HG03045 (cell line): ENCODE results near the gene SFXN1.

ENCODE experiments used
- ATAC-seq: cut with Tn5 transposase; IDR thresholded peaks from one replicate; pipeline ENCODE4 v1.9.1; 2021; ENCODE audit warnings: mild to moderate bottlenecking, moderate library complexity; ENCODE audit not compliant: unreplicated experiment

SFXN1 gene

GRCh38 chr5:175538576-175538975 is 60.2 kb downstream of the SFXN1 start:
- ATAC-seq, result no peak

- ATAC-seq, result no peak
Measured at GRCh38 chr5:175539936-175540335, 61.6 kb downstream of the SFXN1 start.

GRCh38 chr5:175541264-175541663 is 62.9 kb downstream of the SFXN1 start:
- no peak for ATAC-seq

GRCh38 chr5:175542232-175542965 is 64.0 kb downstream of the SFXN1 start:
- no peak for ATAC-seq

- ATAC-seq, result no peak
Measured at GRCh38 chr5:175542966-175543235, 64.5 kb downstream of the SFXN1 start.

GRCh38 chr5:175544108-175544511 is 65.8 kb downstream of the SFXN1 start:
- ATAC-seq, result no peak

GRCh38 chr5:175544586-175544985 is 66.2 kb downstream of the SFXN1 start:
- ATAC-seq, result no peak

DNA sequence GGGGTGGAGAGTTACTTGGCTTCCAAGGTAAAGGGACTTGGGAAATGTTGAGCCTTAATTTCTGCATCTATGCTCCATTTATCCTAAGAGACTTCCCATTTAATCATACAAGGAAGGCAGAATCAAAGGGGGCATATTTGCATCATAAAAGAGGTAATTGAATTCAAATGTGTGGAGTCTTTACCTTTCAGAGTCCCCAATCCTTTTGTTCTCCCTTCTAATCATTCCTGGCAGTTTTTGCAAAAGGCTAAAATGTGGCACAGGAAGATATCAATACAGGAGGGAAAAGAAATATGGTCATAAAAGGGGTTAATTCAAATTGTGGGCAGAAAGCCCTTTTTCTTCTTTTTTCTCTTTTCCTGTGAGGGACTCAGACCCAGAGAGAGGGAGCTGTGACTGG is 69.5 kb downstream of the SFXN1 start:
- ATAC-seq, result no peak

- no peak for ATAC-seq
Measured at GRCh38 chr5:175548626-175549311, 70.4 kb downstream of the SFXN1 start.

- ATAC-seq, result no peak
Measured at GRCh38 chr5:175550055-175550805, 71.9 kb downstream of the SFXN1 start.

- ATAC-seq, result no peak
Measured at GRCh38 chr5:175551266-175551665, 72.9 kb downstream of the SFXN1 start.

DNA sequence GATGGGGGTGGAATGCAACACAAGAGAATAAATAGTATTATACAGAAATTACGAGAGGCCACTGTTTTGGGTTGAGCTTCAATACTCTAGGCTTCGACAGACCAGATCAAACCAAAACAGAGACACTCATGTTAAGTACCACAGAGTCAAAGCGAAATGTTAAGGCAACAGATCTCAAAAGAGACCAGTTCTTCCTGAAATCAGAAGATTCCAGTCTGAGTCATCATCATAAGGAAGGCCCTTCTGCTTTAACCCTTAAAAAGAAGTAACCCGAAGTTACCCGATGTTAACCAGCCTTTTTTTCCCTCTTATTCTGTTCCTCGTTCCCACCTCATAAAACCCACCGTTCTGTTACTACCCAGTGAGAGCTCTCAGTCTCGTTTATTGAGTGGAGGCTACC is 75.9 kb downstream of the SFXN1 start:
- no peak for ATAC-seq

DNA sequence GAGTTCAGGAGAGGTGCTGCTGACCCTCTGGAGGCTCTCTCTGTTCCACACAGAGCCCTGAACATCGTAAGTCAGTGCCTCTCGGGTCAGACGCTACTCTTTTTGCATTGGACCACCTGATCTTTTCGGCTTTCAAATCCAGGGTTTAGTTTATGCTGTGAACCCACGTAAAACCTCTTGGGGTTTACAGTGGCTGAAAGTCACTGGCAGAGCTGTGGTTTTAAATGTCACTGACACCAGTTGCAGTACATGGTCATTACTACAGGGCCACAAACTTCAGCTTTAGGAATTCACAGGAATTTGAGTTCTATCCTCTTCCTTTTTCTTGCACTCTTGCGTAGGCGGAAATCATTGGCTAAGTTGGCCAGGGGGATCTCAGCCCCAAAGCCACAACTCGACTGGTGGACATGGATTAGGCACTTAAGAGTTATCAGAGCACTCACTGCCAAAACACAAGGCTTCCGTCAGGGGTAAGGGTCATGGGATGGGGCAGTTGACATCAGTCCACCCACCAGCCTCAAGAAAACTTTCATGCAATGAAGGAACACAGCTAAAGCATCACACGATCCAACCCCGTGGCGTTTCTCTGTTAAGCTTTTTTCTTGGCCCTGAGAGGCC is 76.9 kb downstream of the SFXN1 start:
- ATAC-seq, result no peak

GRCh38 chr5:175556794-175557193 is 78.4 kb downstream of the SFXN1 start:
- no peak for ATAC-seq

DNA sequence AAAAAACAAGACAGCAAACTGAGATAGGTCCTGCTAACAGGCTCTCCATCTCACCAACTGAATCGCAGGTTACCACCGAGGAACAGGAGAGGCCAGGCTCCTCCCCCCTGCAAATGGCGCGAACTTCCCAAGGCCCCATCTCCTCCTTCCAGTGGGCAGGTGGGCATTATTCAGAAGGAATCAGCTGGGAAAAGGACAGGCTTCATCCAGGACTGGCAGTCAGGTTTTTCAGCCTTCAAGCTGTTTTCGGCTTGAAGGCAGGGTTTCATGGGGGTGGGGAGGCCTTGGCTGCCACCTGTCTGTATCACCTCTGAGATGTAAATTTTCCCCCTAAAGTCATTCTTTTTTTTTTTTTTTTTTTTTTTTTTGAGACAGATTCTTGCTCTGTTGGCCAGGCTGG is 79.4 kb downstream of the SFXN1 start:
- no peak for ATAC-seq

DNA sequence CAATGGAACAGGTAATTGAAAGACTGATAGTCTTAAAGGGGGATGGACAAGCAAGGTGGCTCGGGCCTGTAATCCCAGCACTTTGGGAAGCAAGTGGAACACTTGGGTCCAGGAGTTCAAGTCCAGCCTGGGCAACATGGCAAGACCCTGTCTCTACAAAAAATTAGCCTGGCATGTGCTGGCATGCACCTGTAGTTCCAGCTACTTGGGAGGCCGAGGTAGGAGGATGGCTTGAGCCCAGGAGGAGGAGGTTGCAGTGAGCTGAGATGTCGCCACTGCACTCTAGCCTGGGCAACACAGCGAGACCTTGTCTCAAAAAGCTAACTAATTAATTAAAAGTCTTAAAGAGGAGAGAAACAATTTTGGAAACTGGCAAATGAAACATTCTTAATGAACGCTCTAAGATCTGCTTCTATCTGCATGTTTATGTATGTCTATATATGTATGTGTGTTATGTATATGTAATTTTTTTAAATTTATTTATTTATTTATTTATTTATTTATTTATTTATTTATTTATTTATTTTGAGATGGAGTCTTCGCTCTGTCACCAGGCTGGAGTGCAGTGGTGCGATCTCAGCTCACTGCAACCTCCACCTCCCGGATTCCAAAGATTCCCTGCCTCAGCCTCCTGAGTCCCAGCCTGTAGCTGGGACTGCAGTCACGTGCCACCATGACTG is 80.6 kb downstream of the SFXN1 start:
- no peak for ATAC-seq

DNA sequence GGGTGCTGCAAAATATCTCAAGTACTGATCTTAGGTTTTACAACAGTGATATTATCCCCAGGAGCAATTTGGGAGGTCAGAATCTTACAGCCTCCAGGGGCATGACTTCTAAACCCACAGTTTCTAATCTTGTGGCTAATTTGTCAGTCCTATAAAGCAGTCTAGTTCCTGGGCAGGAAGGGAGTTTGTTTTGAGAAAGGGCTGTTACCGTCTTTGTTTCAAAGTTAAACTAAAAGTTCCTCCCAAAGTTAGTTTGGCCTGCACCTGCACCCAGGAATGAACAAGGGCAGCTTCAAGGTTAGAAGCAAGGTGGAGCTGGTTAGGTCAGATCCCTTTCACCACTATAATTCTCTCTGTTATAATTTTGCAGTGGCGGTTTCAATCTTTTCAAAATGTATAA is 81.7 kb downstream of the SFXN1 start:
- no peak for ATAC-seq

DNA sequence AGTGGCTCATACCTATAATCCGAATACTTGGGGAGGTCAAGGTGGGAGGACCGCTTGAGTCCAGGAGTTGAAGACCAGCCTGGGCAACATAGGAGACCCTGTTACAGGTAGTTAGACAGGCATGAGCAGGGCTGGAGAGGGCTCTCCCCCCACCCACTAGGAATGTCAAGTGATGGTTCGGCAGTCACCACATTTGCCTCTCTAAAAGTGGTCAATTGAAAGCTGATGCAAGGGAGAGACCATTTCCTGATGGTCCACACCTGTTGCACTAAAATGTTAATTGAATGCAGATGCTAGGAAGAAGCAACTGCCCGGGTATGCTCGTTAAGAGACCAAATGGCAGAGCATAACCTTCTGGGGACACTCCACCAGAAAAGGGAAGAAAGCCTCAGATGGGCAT is 82.7 kb downstream of the SFXN1 start:
- no peak for ATAC-seq

GRCh38 chr5:175564716-175565115 is 86.4 kb downstream of the SFXN1 start:
- ATAC-seq, result no peak

GRCh38 chr5:175566697-175567096 is 88.3 kb downstream of the SFXN1 start:
- no peak for ATAC-seq

DNA sequence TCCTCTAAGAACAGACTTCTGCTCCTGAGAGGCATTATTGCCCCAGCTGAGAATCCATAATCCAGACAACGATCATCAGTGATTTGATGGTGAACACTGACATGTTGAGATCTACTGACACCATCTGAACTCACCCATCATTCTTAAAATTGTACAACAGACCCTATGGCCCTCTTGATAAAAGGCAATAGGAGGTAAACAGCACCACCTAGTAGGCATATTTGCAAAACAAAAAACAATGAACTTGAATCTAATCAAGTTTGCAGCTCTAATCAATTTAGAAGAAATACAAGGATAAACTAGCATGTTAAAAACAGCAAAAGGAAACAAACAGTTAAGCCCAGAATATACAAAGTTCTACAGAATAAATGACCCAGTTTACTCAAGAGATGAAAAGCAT is 89.6 kb downstream of the SFXN1 start:
- ATAC-seq, result no peak
